Measurements from ENCODE around the gene LY6G6F.

Gene LY6G6F

DNA sequence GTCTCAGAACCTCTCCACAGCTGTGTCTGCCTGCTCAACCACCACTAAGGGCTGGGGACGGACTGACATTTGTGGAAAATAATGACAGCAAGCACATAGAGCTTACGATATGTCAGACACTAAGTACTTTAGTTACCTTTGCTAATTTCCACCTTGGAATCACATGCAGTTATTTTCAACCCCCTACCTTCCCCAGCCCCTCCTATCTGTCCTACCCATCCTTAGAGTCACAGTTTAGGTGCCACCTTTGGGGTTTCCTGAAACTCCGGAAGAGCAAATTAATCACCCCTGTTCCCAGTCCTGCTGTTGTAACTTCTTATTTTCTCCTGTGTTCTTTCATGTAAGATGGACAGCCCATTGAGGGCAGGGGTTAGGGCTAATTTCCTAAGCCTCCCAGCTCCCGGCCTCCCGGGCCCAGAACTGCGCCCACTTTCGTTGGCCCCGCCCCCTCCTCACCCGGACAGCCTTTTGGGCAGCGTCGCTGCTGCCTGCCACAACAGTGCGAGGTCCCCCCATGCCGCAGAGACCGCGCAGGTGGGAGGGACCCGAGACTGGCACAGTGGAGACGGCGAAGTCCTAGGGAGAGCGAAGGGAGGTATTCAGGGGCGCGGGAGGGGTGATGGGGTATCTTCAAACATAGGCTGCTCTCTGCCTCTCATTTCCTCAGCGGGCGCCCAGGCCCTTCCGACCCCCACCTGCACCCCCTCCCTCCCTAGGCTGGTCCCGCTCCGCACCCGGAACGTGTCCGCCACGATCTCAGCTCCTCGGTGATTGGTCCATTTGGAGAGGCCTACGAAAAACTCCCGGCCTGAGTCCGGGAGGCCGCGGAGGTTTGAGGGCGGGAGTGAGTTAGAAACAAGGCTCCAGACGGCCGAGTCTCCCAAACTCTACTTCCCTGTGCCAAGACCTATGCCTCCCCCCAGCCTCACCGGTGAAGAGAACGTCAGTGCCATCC is 21.3 kb downstream of the LY6G6F start:
- Histone ChIP-seq H3K4me1 (ENCODE audit: control insufficient read depth, insufficient read depth, low read length) (peaks cover 27% of the 10 kb centered on the region), H3K9ac (ENCODE audit: low read length in 2 of 2) (peak overlapping the region; percentile 87 to 90), H3K36me3 (ENCODE audit: control insufficient read depth in 2 of 2, insufficient read depth in 2 of 2, low read length in 2 of 2) (peaks cover 19 to 28% of the 10 kb centered on the region in 2 donors), H3K27ac (ENCODE audit: low read length) (peak overlapping the region; percentile 93), H3K4me3 (ENCODE audit: low read length in 2 of 2) (peak overlapping the region; percentile 93), H3K27me3 (ENCODE audit: control insufficient read depth in 1 of 2, insufficient read depth in 2 of 2, low read length in 2 of 2) (no peaks in the 10 kb centered on the region), H3K9me3 (ENCODE audit: control insufficient read depth in 2 of 2, low read length in 2 of 2) (no peaks in the 10 kb centered on the region)

DNA sequence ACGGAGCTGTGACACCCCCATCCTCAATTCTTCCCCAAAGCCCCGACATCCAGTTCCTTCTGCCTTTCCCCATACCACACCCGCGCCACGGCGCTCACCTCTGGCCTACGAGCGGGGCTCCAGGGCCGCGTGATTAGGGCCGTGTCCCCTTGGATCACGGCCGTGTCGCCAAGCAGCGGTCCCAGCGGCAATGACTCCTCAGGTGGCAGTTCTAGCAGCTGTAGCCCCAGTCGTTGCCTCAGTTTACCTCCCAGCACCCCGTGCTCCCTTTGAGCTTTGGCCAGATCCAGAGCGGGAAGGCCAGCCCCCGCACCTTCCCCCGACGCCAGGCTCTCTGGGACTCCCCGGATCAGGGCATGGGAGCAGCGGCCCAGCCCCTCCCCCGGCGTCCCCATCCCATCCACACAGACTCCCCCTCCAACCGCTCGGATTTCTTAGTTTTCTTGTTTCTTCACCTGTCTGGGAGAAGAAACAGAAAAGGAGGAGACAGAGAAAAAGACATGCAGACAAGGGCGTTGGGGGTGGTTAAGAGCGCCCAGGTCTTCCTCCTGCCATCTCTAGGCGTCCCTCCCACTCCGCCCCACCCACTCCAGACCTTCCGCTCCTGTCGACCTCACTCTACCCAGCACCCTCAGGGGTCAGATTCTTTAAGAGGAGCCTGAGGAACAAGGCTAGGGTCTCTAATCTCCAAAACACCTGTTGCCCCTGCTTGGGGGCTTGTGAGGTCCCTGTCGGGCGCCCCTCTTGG is 22.3 kb downstream of the LY6G6F start, which contains the start of gene DDAH2:
DDAH2 (minus strand) TSS at position 533 of the 748 bp plus-strand sequence; CDS start at position 395, 138 bp downstream.
- Histone ChIP-seq H3K4me3 (ENCODE audit: low read length in 2 of 2) (peak within 1 kb of the TSS; percentile 93), H3K9me3 (ENCODE audit: control insufficient read depth in 2 of 2, low read length in 2 of 2) (no peaks in the 10 kb centered on the region), H3K9ac (ENCODE audit: low read length in 2 of 2) (peak within 1 kb of the TSS; percentile 87 to 90), H3K27ac (ENCODE audit: low read length) (peak within 1 kb of the TSS; percentile 93), H3K36me3 (ENCODE audit: control insufficient read depth in 2 of 2, insufficient read depth in 2 of 2, low read length in 2 of 2) (peaks cover 29 to 37% of the 10 kb centered on the region in 2 donors), H3K4me1 (ENCODE audit: control insufficient read depth, insufficient read depth, low read length) (peaks cover 27% of the 10 kb centered on the region), H3K27me3 (ENCODE audit: control insufficient read depth in 1 of 2, insufficient read depth in 2 of 2, low read length in 2 of 2) (no peaks in the 10 kb centered on the region)

DNA sequence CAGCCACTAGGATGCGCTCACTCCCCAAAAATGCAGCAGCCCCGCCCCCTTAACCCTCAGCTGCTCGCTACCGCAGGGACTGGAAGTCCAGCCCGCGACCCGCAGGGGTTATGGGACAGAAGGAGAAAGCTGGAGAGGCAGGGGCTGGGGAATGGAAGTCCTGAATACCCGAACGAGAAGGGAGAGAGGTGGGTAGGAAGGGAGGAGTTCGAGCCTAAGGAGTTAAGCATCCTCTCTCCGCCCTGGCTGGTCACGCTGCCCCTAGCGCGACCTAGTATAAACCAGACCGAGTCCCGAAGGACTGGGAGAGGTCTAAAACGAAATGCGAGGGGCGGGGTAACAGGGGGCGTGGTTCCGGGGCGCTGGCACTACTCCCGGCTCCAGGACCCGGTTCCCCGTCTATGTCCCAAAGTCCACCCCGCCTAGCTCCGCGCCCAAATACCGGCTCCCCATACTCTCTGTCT is 22.9 kb downstream of the LY6G6F start:
- H3K27me3 ChIP-seq (ENCODE audit: control insufficient read depth in 1 of 2, insufficient read depth in 2 of 2, low read length in 2 of 2), result no peaks in the 10 kb centered on the region
- peak overlapping the region; percentile 93 for H3K4me3 ChIP-seq (ENCODE audit: low read length in 2 of 2)
- no peaks in the 10 kb centered on the region for H3K9me3 ChIP-seq (ENCODE audit: control insufficient read depth in 2 of 2, low read length in 2 of 2)
- peaks cover 33% of the 10 kb centered on the region for H3K4me1 ChIP-seq (ENCODE audit: control insufficient read depth, insufficient read depth, low read length)
- peak overlapping the region; percentile 87 to 90 for H3K9ac ChIP-seq (ENCODE audit: low read length in 2 of 2)
- H3K27ac ChIP-seq (ENCODE audit: low read length), result peak overlapping the region; percentile 93
- H3K36me3 ChIP-seq (ENCODE audit: control insufficient read depth in 2 of 2, insufficient read depth in 2 of 2, low read length in 2 of 2), result peaks cover 31 to 39% of the 10 kb centered on the region in 2 donors

DNA sequence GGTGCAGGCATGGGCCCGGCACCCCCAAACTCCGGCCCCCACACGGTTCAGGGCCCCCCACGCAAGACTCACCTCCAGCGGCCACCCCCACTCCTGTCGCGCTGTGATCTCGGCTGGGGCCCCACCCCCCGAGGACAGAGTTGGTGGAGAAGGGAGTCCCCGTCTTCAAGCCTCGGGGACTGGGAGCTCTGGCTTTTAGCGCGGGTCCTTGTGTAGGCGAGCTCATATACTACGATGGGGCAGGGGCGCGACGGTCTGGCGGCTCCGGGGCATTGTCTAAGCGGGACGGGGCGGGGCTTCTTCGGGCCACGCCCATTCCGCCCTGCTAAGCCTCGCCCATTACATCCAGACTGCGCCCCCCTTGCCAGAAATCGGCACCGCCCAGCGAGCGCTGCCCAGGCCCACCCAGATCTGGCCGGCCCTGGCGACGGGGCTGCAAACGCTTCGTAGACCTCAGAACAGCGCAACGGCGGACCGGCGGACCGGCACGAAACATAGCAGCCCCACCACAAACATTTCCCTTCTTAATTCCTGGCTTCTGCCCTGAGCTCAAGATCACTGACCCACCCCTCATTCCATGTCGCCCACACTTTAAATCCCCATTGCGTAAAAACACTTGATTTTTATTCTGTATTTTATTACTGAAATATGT is 23.4 kb downstream of the LY6G6F start:
- Histone ChIP-seq H3K36me3 (ENCODE audit: control insufficient read depth in 2 of 2, insufficient read depth in 2 of 2, low read length in 2 of 2) (peaks cover 31 to 37% of the 10 kb centered on the region in 2 donors), H3K9ac (ENCODE audit: low read length in 2 of 2) (peak overlapping the region; percentile 87 to 90)

DNA sequence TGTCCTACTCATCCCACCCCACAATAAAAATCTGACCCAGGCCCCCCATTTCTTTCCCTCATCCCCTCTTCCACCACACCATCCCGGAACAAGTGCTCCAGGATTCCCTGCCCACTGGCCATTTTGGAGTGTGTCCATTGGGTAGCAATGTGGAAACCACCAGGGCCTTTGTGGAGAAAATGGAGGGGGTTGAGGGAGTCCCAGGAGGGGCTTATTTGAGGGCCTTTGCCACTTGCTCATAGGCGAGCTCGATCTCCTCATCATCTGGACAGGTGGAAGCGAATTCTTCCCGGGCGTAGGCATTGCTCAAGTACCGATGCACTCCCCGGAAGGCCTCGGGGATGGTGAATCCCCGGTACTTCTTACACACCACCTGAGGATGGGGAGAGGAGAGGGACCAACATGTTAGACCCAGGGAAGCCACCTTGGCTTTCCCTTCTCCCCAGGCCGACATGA is 24.0 kb downstream of the LY6G6F start:
- H3K9ac ChIP-seq (ENCODE audit: low read length in 2 of 2), result peak overlapping the region in 1 of 2 donors; percentile 87
- peak overlapping the region; percentile 93 for H3K27ac ChIP-seq (ENCODE audit: low read length)
- H3K36me3 ChIP-seq (ENCODE audit: control insufficient read depth in 2 of 2, insufficient read depth in 2 of 2, low read length in 2 of 2), result peaks cover 29 to 37% of the 10 kb centered on the region in 2 donors
- peaks cover 44% of the 10 kb centered on the region for H3K4me1 ChIP-seq (ENCODE audit: control insufficient read depth, insufficient read depth, low read length)
- H3K27me3 ChIP-seq (ENCODE audit: control insufficient read depth in 1 of 2, insufficient read depth in 2 of 2, low read length in 2 of 2), result no peaks in the 10 kb centered on the region
- H3K9me3 ChIP-seq (ENCODE audit: control insufficient read depth in 2 of 2, low read length in 2 of 2), result no peaks in the 10 kb centered on the region
- peak overlapping the region; percentile 93 for H3K4me3 ChIP-seq (ENCODE audit: low read length in 2 of 2)

More for the DNA sequence above, 23.4 kb downstream of the LY6G6F start:
- Histone ChIP-seq H3K27ac (ENCODE audit: low read length) (peak overlapping the region; percentile 93), H3K27me3 (ENCODE audit: control insufficient read depth in 1 of 2, insufficient read depth in 2 of 2, low read length in 2 of 2) (no peaks in the 10 kb centered on the region), H3K9me3 (ENCODE audit: control insufficient read depth in 2 of 2, low read length in 2 of 2) (no peaks in the 10 kb centered on the region), H3K4me1 (ENCODE audit: control insufficient read depth, insufficient read depth, low read length) (peaks cover 38% of the 10 kb centered on the region), H3K4me3 (ENCODE audit: low read length in 2 of 2) (peak overlapping the region; percentile 93)

DNA sequence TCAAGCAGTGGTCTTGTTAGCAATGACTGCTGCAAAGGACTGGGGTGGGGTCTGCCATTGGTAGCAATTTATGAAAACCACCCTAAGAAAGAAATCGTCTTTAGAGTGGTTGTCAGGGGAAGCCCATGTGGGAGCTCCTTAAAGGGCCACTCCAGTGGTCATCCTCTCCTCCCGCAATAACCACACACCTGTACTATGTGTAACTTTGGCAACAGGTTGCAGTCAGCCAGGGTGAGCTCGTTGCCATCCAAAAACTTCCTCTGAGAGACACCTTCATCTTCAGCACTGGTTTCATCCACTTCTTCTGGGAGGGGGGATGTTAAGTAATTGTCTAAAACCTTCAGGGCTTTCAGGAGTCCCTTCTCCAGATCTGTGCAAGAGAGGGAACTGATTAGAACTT is 25.4 kb downstream of the LY6G6F start:
- H3K27ac ChIP-seq (ENCODE audit: low read length), result no peak overlapping the region
- peaks cover 54% of the 10 kb centered on the region for H3K4me1 ChIP-seq (ENCODE audit: control insufficient read depth, insufficient read depth, low read length)
- H3K27me3 ChIP-seq (ENCODE audit: control insufficient read depth in 1 of 2, insufficient read depth in 2 of 2, low read length in 2 of 2), result no peaks in the 10 kb centered on the region
- H3K36me3 ChIP-seq (ENCODE audit: control insufficient read depth in 2 of 2, insufficient read depth in 2 of 2, low read length in 2 of 2), result peaks cover 22 to 27% of the 10 kb centered on the region in 2 donors
- H3K9me3 ChIP-seq (ENCODE audit: control insufficient read depth in 2 of 2, low read length in 2 of 2), result no peaks in the 10 kb centered on the region
- H3K9ac ChIP-seq (ENCODE audit: low read length in 2 of 2), result no peak overlapping the region
- no peak overlapping the region for H3K4me3 ChIP-seq (ENCODE audit: low read length in 2 of 2)

DNA sequence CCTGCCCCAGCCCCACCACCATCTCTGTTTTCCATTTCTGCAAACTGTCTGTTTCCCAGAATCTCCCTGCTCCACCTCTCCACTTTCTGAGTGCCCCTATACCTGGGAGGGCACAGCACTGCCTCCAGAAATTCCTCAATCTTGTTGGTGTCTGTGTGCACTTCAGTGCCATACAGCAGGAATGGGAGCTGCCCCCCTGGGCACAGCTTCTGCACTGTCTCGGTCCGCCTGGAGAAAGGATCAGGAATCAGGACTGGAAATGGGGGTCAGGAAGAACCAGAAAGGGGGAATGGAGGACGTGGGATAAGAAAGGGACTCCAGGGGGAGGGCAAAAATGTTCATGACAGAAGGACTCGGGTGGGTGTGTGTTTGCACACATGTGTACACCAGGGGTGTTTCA is 27.1 kb downstream of the LY6G6F start:
- no peak overlapping the region for H3K4me3 ChIP-seq (ENCODE audit: low read length in 2 of 2)
- peak overlapping the region in 1 of 2 donors; percentile 82 for H3K9ac ChIP-seq (ENCODE audit: low read length in 2 of 2)
- H3K4me1 ChIP-seq (ENCODE audit: control insufficient read depth, insufficient read depth, low read length), result peaks cover 46% of the 10 kb centered on the region
- no peaks in the 10 kb centered on the region for H3K27me3 ChIP-seq (ENCODE audit: control insufficient read depth in 1 of 2, insufficient read depth in 2 of 2, low read length in 2 of 2)
- H3K36me3 ChIP-seq (ENCODE audit: control insufficient read depth in 2 of 2, insufficient read depth in 2 of 2, low read length in 2 of 2), result peaks cover 19 to 21% of the 10 kb centered on the region in 2 donors
- peak overlapping the region; percentile 86 for H3K27ac ChIP-seq (ENCODE audit: low read length)
- H3K9me3 ChIP-seq (ENCODE audit: control insufficient read depth in 2 of 2, low read length in 2 of 2), result no peaks in the 10 kb centered on the region

DNA sequence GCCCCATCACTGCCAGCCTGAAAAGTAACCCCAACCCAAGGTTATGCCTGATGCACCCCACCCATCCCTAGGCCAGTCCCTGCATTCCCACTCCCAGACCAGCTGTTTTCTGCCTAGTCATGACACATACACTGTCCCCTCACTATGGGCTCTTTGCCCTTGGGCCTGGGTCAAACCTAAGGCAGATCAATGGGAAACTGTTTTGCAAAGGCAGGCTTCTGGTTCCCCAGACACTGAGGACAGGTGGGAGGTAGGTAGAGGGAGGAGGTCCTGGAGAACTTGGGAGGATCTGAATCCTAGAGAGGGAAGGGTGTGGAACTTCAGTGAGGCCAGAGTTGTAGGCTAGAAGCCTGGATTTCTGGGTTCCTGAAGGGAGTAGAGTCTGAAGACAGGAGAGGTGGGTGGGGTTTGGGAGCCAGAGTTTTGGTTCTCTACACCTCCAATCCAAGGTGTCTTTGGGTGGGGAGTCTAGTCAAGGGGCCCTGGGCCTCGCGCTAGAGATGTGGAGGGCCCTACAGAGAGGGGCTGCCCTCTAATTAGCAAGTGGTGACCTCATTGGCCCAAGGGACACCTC is 27.7 kb downstream of the LY6G6F start:
- Histone ChIP-seq H3K27me3 (ENCODE audit: control insufficient read depth in 1 of 2, insufficient read depth in 2 of 2, low read length in 2 of 2) (no peaks in the 10 kb centered on the region), H3K9me3 (ENCODE audit: control insufficient read depth in 2 of 2, low read length in 2 of 2) (no peaks in the 10 kb centered on the region), H3K27ac (ENCODE audit: low read length) (peak overlapping the region; percentile 86), H3K4me3 (ENCODE audit: low read length in 2 of 2) (peak overlapping the region; percentile 71 to 89), H3K4me1 (ENCODE audit: control insufficient read depth, insufficient read depth, low read length) (peaks cover 46% of the 10 kb centered on the region), H3K9ac (ENCODE audit: low read length in 2 of 2) (peak overlapping the region; percentile 82 to 93), H3K36me3 (ENCODE audit: control insufficient read depth in 2 of 2, insufficient read depth in 2 of 2, low read length in 2 of 2) (peaks cover 19 to 21% of the 10 kb centered on the region in 2 donors)

DNA sequence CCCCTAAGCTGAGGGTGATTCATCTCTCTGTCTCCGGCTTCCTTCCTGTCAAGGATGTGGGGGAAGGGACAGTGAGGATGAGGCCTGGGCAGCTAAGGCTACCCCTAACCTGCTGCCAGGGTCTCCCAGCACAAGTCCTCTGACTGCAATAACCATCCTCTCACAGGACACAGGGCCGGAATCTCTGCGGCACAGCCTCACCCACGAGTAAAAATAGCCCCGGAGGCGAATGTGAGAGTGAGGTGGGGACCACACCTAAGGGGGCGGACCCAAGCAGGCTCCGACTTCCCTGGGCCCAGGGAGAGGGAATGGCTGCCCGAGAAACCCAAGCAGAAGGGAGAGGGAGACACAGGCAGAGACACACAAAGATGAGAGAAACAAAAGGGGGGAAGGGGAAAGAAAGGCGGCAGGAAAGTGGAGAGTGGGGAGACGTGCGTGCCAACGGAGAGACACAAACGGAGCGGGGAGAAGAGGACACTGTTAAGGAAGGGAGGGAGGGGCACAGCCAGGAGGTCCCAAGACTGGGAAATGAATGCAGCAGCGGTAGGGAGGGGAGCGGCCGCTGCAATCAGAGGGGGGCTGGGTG is 28.2 kb downstream of the LY6G6F start:
- Histone ChIP-seq H3K27ac (ENCODE audit: low read length) (peak overlapping the region; percentile 86), H3K4me1 (ENCODE audit: control insufficient read depth, insufficient read depth, low read length) (peaks cover 48% of the 10 kb centered on the region), H3K9ac (ENCODE audit: low read length in 2 of 2) (peak overlapping the region; percentile 82 to 93), H3K36me3 (ENCODE audit: control insufficient read depth in 2 of 2, insufficient read depth in 2 of 2, low read length in 2 of 2) (peaks cover 19 to 21% of the 10 kb centered on the region in 2 donors), H3K27me3 (ENCODE audit: control insufficient read depth in 1 of 2, insufficient read depth in 2 of 2, low read length in 2 of 2) (no peaks in the 10 kb centered on the region), H3K9me3 (ENCODE audit: control insufficient read depth in 2 of 2, low read length in 2 of 2) (no peaks in the 10 kb centered on the region), H3K4me3 (ENCODE audit: low read length in 2 of 2) (peak overlapping the region; percentile 71 to 89)

Measured in stomach smooth muscle (tissue), 2 donors.